Measurements from ENCODE around the gene OCIAD2. TPM values are rescaled to one million over a fixed set of nuclear protein-coding genes. Genes with fewer than 3 reads are reported as not detected.
"Not testable (repeated sequence)": the region's sequence is repeated elsewhere in the genome, so short reads cannot be mapped to it uniquely, and the experiment has no call there.

OCIAD2 gene
- total RNA-seq, 2 donors from 2014 or later, result 71.1 to 86.2 TPM

DNA sequence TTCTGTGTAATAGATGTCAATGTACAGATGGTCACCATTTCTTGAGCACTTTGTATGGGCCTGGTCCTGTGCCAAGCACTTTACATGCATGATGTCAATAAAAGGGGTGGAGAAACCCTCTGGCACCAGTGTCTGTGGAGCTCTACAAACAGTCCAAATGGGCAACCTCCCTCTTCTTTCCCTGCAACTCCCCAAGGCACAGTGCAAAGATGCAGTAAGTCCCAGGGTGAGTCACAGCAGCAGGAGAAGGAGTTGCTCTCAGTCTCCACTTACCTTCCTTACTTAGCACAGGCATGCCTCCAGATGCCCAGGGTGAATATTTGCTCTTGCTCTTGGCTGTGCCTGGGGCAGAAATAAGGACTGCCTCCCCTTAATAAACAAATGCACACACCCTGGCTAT, 4.3 kb downstream of the OCIAD2 start:
- DNase-seq (no peak), ATAC-seq (replicated peaks in 1 of 2) (no peak)
- Mint-ChIP-seq H3K9me3 (no peaks in the 10 kb centered on the region), H3K36me3 (ENCODE audit: insufficient read depth in 2 of 2) (peaks cover 7 to 20% of the 10 kb centered on the region in 2 donors), H3K27me3 (ENCODE audit: low read depth) (no peaks in the 10 kb centered on the region), H3K4me3 (no peak overlapping the region), H3K27ac (peak overlapping the region; percentile 8), H3K4me1 (ENCODE audit: low read depth) (peaks cover 65% of the 10 kb centered on the region)

DNA sequence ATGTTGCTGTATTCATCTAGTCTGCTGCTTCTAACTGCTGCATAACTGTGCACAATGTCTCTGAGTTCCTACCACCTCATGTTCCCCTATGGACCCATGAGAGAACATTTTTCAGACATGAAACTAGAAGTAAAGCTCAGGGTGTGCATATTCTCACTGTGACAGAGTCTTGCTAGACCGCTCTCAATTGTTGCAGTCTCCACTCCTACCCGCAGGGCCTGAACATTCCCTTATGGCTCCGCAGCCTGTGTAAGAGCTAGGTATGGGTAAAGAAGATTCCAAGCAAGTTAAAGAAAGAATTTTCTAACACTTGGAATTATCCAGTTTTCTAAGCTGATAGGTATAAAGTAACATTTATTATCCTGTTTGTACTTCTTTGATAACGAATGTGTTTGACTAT, 5.4 kb downstream of the OCIAD2 start:
- DNase-seq (no peak), ATAC-seq (replicated peaks in 1 of 2) (no peak)
- H3K4me1 Mint-ChIP-seq (ENCODE audit: low read depth), result peaks cover 58% of the 10 kb centered on the region
- H3K4me3 Mint-ChIP-seq, result no peak overlapping the region
- H3K27ac Mint-ChIP-seq, result peak overlapping the region; percentile 9
- no peaks in the 10 kb centered on the region for H3K9me3 Mint-ChIP-seq
- peaks cover 7 to 25% of the 10 kb centered on the region in 2 donors for H3K36me3 Mint-ChIP-seq (ENCODE audit: insufficient read depth in 2 of 2)
- H3K27me3 Mint-ChIP-seq (ENCODE audit: low read depth), result no peaks in the 10 kb centered on the region

DNA sequence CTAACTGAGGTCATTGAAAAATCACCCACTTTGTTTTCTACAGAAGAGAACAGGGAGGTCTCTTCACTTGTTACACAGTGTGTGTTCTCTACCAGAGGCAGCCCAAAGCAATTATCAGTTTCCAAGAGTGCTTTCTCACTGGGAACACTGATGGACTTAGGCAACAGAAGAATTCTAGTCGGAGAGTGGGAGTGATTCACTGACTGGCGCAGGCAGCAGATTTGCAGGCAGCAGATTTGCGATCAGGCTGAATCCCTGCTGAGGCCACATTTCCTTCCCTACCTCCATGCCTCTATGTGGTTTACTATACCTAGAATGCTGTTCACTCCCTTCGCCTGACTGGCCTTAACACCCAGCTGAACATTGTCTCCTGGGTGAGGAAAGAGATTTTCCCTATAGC, 6.6 kb downstream of the OCIAD2 start:
- Mint-ChIP-seq H3K27ac (peak overlapping the region; percentile 3), H3K4me1 (ENCODE audit: low read depth) (peaks cover 47% of the 10 kb centered on the region)

DNA sequence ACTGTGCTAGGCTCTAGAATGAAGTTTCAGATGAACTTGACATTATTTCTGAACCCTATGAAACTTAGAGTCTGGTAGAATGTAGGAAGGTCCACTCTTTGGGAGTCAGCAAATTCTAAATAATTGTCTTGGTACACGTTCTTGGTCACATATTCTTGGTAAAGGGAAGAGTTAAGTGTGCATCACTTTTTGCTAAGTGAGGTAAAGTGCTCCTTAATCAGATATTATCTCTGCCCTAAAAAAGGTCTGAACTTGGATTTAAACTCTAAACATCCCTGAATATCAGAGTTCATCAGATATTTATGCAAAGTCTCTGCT, 7.2 kb downstream of the OCIAD2 start:
- DNase-seq (no peak), ATAC-seq (replicated peaks in 1 of 2) (peak in 1 of 2 donors; percentile 5)
- H3K27me3 Mint-ChIP-seq (ENCODE audit: low read depth), result no peaks in the 10 kb centered on the region
- peaks cover 47% of the 10 kb centered on the region for H3K4me1 Mint-ChIP-seq (ENCODE audit: low read depth)
- peaks cover 7 to 26% of the 10 kb centered on the region in 2 donors for H3K36me3 Mint-ChIP-seq (ENCODE audit: insufficient read depth in 2 of 2)
- peak overlapping the region; percentile 86 for H3K27ac Mint-ChIP-seq
- peak overlapping the region; percentile 38 to 45 for H3K4me3 Mint-ChIP-seq
- H3K9me3 Mint-ChIP-seq, result no peaks in the 10 kb centered on the region

More for the DNA sequence above, 6.6 kb downstream of the OCIAD2 start:
- DNase-seq, result no peak
- Mint-ChIP-seq H3K36me3 (ENCODE audit: insufficient read depth in 2 of 2) (peaks cover 7 to 25% of the 10 kb centered on the region in 2 donors), H3K9me3 (no peaks in the 10 kb centered on the region), H3K27me3 (ENCODE audit: low read depth) (no peaks in the 10 kb centered on the region), H3K4me3 (peak overlapping the region; percentile 38 to 45)
- no peak for ATAC-seq (replicated peaks in 1 of 2)

DNA sequence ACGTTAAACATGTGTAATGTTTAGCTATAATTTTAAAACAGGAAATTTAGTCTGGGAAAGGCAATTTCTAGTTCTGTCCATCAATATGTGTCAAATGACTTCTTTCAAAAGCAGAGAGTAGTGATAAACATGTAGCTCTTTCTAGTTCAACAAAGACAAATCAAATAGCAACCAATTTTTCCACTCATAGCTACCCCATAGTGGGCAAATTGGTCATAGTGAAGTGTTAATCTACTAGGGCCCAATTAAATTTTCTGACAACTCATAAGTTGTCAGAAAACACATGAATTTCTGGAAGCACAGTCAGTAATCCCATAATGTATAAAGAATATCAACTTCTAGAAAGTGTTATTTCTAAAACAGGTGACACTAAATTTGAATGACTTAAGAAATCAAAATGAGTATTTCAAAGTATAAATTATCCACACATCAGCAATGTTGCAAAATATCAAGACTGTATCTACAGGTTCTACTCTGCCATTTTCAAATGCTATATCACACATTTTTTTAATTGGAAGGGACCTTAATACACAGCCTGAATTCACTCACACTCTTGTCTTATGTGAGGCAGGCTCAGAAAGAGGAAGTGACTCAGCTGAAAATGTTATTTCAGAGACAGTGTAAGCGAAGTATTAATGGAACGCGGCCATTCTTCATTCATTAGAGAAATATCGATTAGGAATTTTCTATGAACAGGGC, 7.7 kb downstream of the OCIAD2 start:
- ATAC-seq (replicated peaks in 1 of 2), result peak; percentile 62 to 64
- no peaks in the 10 kb centered on the region for H3K27me3 Mint-ChIP-seq (ENCODE audit: low read depth)
- no peaks in the 10 kb centered on the region for H3K9me3 Mint-ChIP-seq
- H3K36me3 Mint-ChIP-seq (ENCODE audit: insufficient read depth in 2 of 2), result peaks cover 7 to 29% of the 10 kb centered on the region in 2 donors
- H3K4me3 Mint-ChIP-seq, result peak overlapping the region; percentile 38 to 45
- DNase-seq, result no peak
- peaks cover 48% of the 10 kb centered on the region for H3K4me1 Mint-ChIP-seq (ENCODE audit: low read depth)
- H3K27ac Mint-ChIP-seq, result peak overlapping the region; percentile 86

DNA sequence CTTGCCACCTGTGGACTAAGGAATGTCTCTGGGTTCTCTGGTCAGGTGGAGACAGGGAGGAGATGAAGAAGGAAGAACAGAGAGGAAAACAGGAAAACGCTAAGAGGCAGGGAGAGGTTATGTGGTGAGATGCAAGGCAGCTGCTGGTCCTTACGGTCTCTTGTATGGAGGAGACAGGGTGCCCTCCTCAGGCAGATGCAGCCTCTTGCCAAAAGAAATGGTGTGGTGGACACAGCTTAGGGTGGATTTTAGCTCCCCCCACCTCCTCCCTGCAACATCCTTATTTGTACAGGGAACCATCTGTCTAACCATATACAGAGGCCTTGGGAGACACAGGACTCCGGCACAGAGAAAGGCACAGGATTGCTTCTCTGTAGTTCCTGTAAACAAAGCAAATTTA, 9.7 kb downstream of the OCIAD2 start:
- DNase-seq, result no peak
- no peak overlapping the region for H3K27ac Mint-ChIP-seq
- H3K9me3 Mint-ChIP-seq, result no peaks in the 10 kb centered on the region
- H3K4me3 Mint-ChIP-seq, result no peak overlapping the region
- H3K4me1 Mint-ChIP-seq (ENCODE audit: low read depth), result peaks cover 33% of the 10 kb centered on the region
- peak in 1 of 2 donors; percentile 21 for ATAC-seq (replicated peaks in 1 of 2)
- peaks cover 8 to 27% of the 10 kb centered on the region in 2 donors for H3K36me3 Mint-ChIP-seq (ENCODE audit: insufficient read depth in 2 of 2)
- no peaks in the 10 kb centered on the region for H3K27me3 Mint-ChIP-seq (ENCODE audit: low read depth)

DNA sequence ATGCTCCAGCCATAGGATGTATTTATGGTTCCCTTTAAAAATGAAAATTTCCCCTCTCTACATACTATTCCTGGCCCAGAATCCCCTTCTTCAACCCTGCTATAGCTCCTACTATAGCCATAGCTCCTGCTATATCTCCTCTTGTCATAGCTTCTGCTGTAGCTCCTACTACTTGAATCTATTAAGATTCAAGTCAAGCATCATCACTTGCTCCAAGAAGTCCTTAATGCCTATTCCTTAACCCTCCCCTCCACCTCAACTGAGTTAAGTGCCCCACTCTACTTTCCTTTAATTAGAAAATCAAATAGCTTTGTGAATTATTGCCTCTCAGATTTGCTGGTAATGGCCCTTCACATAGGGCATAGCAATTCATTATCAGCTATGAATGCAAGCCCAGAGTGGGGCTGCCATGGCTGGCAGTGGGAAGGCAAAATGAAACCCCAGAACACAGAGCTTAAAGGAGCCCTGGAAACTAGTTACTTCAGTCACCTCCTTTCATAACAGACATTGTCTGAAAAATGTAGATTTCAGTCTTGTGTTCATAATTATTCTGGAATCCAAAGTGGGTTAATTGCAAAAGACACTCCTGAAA, 15.4 kb downstream of the OCIAD2 start:
- no peak for ATAC-seq (replicated peaks in 1 of 2)
- Mint-ChIP-seq H3K4me3 (no peak overlapping the region), H3K4me1 (ENCODE audit: low read depth) (peaks cover 8% of the 10 kb centered on the region), H3K9me3 (peaks cover 4% of the 10 kb centered on the region in 2 donors), H3K27me3 (ENCODE audit: low read depth) (no peaks in the 10 kb centered on the region), H3K36me3 (ENCODE audit: insufficient read depth in 2 of 2) (peaks cover 17 to 42% of the 10 kb centered on the region in 2 donors), H3K27ac (no peak overlapping the region)
- no peak for DNase-seq

DNA sequence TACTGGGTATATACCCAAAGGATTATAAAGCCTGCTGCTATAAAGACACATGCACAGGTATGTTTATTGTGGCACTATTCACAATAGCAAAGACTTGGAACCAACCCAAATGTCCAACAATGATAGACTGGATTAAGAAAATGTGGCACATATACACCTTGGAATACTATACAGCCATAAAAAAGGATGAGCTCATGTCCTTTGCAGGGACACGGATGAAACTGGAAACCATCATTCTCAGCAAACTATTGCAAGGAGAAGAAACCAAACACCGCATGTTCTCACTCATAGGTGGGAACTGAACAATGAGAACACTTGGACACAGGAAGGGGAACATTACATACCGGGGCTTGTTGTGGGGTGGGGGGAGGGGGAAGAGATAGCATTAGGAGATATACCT, 16.8 kb downstream of the OCIAD2 start:
- H3K4me3 Mint-ChIP-seq; H3K27ac Mint-ChIP-seq; DNase-seq; H3K27me3 Mint-ChIP-seq (ENCODE audit: low read depth); H3K9me3 Mint-ChIP-seq; H3K4me1 Mint-ChIP-seq (ENCODE audit: low read depth); ATAC-seq (replicated peaks in 1 of 2): not testable (repeated sequence)
- peaks cover 16 to 40% of the 10 kb centered on the region in 2 donors for H3K36me3 Mint-ChIP-seq (ENCODE audit: insufficient read depth in 2 of 2)

DNA sequence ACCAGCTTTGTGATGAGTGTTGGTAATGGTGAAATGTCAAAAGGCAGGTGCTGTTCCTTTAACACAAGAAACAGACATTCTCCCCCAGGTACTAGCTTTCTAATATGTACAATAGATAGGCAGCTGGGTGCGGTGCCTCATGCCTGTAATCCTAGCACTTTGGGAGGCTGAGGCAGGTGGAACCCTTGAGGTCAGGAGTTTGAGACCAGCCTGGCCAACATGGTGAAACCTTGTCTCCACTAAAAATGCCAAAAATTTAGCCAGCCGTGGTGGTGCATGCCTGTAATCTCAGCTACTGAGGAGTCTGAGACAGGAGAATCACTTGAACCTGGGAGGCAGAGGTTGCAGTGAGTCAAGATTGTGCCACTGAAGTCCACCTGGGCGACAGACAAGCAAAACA, 24.9 kb downstream of the OCIAD2 start:
- H3K4me3 Mint-ChIP-seq; H3K9me3 Mint-ChIP-seq; H3K4me1 Mint-ChIP-seq (ENCODE audit: low read depth); H3K36me3 Mint-ChIP-seq (ENCODE audit: insufficient read depth in 2 of 2); DNase-seq; ATAC-seq (replicated peaks in 1 of 2); H3K27ac Mint-ChIP-seq; H3K27me3 Mint-ChIP-seq (ENCODE audit: low read depth): not testable (repeated sequence)

DNA sequence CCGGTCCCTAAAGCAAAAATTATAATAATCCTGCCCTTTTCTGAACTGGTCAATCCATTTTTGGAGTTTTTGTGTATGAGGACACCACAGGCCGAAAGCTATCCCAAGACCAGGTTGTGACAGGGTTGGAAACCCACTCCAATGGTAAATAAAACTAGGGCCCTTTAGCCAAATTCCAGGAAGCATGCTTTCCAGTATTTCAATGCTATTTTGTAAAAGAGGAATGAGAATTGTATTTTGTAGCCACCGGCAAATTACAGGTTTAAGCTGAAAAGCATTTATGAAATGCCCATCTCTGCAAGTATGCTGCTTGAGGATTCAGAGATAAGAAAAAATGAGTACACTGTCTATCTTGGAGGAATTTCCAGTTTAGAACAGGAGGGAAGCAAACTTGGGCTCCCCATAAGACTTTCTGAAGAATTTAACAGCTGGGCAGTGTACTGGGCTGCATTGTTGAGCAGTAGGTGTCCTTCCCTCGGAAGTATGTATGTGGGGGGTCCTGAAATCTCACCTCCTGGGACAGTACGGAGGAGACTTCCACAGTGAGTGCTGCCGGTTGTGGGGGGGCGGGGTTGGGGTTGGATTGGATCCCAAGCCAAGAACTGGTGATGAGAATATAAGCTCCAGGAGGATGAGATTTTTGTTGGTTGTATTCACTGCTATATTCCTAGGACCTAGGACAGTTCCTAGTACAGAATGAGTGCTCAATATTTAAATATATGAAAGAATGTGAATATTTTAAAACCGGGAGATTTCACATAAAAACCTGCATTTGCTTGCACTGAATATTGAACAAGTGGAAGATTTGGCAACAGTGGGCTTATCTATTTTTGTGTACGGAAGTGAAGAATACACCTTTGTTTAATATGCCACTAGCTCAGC, 26.8 kb downstream of the OCIAD2 start:
- Mint-ChIP-seq H3K36me3 (ENCODE audit: insufficient read depth in 2 of 2) (no peaks in the 10 kb centered on the region), H3K27me3 (ENCODE audit: low read depth) (no peaks in the 10 kb centered on the region), H3K4me3 (no peak overlapping the region), H3K27ac (no peak overlapping the region), H3K9me3 (no peaks in the 10 kb centered on the region), H3K4me1 (ENCODE audit: low read depth) (no peaks in the 10 kb centered on the region)
- DNase-seq (no peak), ATAC-seq (replicated peaks in 1 of 2) (no peak)

DNA sequence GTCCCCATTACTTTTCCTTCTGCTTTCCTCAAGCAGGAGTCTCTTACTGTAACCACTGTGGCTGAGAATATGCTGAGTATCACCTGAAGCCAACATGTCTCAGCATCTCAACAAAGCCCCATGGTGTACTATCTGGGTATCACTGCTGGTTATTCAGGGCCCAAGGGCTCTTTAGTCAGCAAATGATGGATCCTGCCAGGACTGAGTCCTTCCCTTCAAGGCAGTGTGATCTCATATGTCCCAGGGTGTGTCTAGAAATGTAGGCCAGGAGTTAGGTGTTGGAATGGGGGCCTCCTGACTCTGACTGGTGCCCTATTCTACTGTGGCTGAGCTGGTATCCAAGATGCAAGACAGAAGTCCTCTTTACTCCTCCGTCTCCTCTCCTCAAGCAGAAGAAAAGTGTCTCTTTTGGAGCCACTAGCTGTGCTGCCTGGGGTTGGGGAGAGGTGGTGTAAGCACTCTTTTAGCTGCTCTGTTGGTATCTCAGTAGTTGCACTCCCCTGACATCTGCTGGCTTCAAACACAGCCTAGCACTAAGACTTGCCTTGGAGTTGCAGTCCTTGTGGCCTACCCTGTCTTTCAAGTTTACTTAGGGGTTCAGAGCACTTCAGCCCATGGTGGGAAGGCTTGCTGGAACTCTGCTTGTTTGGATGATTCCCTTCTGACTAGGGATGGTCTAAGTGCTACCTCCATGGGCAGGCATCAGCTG, 28.6 kb downstream of the OCIAD2 start:
- H3K27me3 Mint-ChIP-seq (ENCODE audit: low read depth), result no peaks in the 10 kb centered on the region
- H3K4me1 Mint-ChIP-seq (ENCODE audit: low read depth), result no peaks in the 10 kb centered on the region
- no peaks in the 10 kb centered on the region for H3K9me3 Mint-ChIP-seq
- DNase-seq (no peak), ATAC-seq (replicated peaks in 1 of 2) (no peak)
- no peak overlapping the region for H3K27ac Mint-ChIP-seq
- H3K4me3 Mint-ChIP-seq, result no peak overlapping the region
- H3K36me3 Mint-ChIP-seq (ENCODE audit: insufficient read depth in 2 of 2), result peaks cover 0 to 1% of the 10 kb centered on the region in 2 donors

DNA sequence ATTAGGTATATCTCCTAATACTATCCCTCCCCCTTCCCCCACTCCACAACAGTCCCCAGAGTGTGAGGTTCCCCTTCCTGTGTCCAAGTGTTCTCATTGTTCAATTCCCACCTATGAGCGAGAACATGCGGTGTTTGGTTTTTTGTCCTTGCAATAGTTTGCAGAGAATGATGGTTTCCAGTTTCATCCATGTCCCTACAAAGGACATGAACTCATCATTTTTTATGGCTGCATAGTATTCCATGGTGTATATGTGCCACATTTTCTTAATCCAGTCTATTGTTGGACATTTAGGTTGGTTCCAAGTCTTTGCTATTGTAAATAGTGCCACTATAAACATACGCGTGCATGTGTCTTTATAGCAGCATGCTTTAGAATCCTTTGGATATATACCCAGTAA, 41.9 kb downstream of the OCIAD2 start:
- H3K4me3 Mint-ChIP-seq; H3K36me3 Mint-ChIP-seq (ENCODE audit: insufficient read depth in 2 of 2); H3K27ac Mint-ChIP-seq; H3K27me3 Mint-ChIP-seq (ENCODE audit: low read depth); H3K9me3 Mint-ChIP-seq; ATAC-seq (replicated peaks in 1 of 2); DNase-seq; H3K4me1 Mint-ChIP-seq (ENCODE audit: low read depth): not testable (repeated sequence)

DNA sequence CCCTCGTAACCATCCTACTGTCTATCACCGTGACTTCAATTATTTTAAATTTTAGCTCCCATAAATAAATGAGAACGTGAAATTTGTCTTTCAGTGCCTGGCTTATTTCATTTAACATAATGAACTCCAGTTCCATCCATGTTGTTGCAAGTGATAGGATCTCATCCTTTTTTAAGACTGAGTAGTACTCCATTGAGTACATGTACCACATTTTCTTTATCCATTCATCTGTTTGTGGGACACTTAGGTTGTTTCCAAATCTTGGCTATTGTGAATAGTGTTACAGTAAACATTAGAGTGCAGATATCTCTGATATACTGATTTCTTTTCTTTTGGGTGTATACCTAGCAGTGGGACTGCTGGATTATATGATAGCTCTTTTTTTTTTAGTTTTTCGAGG, 42.8 kb downstream of the OCIAD2 start:
- ATAC-seq (replicated peaks in 1 of 2) (no peak), DNase-seq (no peak)
- no peak overlapping the region for H3K4me3 Mint-ChIP-seq
- H3K27ac Mint-ChIP-seq, result no peak overlapping the region
- H3K36me3 Mint-ChIP-seq (ENCODE audit: insufficient read depth in 2 of 2), result peaks cover 4 to 6% of the 10 kb centered on the region in 2 donors
- no peaks in the 10 kb centered on the region for H3K4me1 Mint-ChIP-seq (ENCODE audit: low read depth)
- H3K9me3 Mint-ChIP-seq, result peaks cover 2 to 5% of the 10 kb centered on the region in 2 donors
- H3K27me3 Mint-ChIP-seq (ENCODE audit: low read depth), result no peaks in the 10 kb centered on the region

Data from activated T-cell treated with anti-CD3 and anti-CD28 coated beads, Interleukin-2, amount 50 U/mL, for 72 hours (primary cell).